ENCODE data around the gene A2M. TPM values are rescaled to one million over a fixed set of nuclear protein-coding genes. Genes with fewer than 3 reads are reported as not detected.

The A2M gene
- total RNA-seq, 1 experiment from 2014 or later: 1.9 TPM

- H3K4me3 Mint-ChIP-seq: no peak overlapping the region
- peaks cover 5% of the 10 kb centered on the region; the same call in 1 of the 2 replicates for H3K36me3 Mint-ChIP-seq
- ChIA-PET CTCF (no interaction called here), POLR2A (no interaction called here)
- peaks cover 2% of the 10 kb centered on the region; the same call in 1 of the 2 replicates for H3K4me1 Mint-ChIP-seq
- H3K27me3 Mint-ChIP-seq (ENCODE audit: low read depth): no peaks in the 10 kb centered on the region; the same call in 1 of the 2 replicates
- DNase-seq (ENCODE audit: low spot score): no peak
- no peak overlapping the region for H3K27ac Mint-ChIP-seq
- ATAC-seq: no peak
- no peak for TF ChIP-seq MLX (CRISPR knock-in tag; IDR thresholded peaks at IDR 0.05)
- no peak for TF ChIP-seq USF1 (CRISPR knock-in tag; IDR thresholded peaks at IDR 0.05)
- no peak for TF ChIP-seq ZNF425 (CRISPR knock-in tag; conservative IDR thresholded peaks at IDR 0.05)
- no peak for TF ChIP-seq USF2 (CRISPR knock-in tag; IDR thresholded peaks at IDR 0.05)
- TF ChIP-seq NFE2L1 (CRISPR knock-in tag; IDR thresholded peaks at IDR 0.05): no peak
- TF ChIP-seq FOXP1 (CRISPR knock-in tag; IDR thresholded peaks at IDR 0.05; ENCODE audit: borderline replicate concordance): no peak
- no peak for TF ChIP-seq ZNF512 (CRISPR knock-in tag; IDR thresholded peaks at IDR 0.05; ENCODE audit: borderline replicate concordance)
- TF ChIP-seq MYBL2 (CRISPR knock-in tag; IDR thresholded peaks at IDR 0.05): no peak
- TF ChIP-seq ZNF121 (CRISPR knock-in tag; IDR thresholded peaks at IDR 0.05): no peak
- TF ChIP-seq ZNF423 (CRISPR knock-in tag; IDR thresholded peaks at IDR 0.05): no peak
- no peak for TF ChIP-seq GRHL2 (CRISPR knock-in tag; IDR thresholded peaks at IDR 0.05; ENCODE audit: insufficient replicate concordance, severe bottlenecking)
- TF ChIP-seq HMGXB4 (CRISPR knock-in tag; IDR thresholded peaks at IDR 0.05): no peak
- H3K9me3 Mint-ChIP-seq: peaks cover 11% of the 10 kb centered on the region
Measured at GRCh38 chr12:9077152-9078031, 38.3 kb downstream of the A2M start.

- H3K4me1 Mint-ChIP-seq: peaks cover 2% of the 10 kb centered on the region; the same call in 1 of the 2 replicates
- POLR2A ChIA-PET: no interaction called here
- peaks cover 5% of the 10 kb centered on the region for H3K9me3 Mint-ChIP-seq
- CTCF ChIA-PET: interaction anchor here (1.4 kb wide), 1 partner anchor 12 kb away, joined by 4 read pairs; no protein-coding TSS in a partner anchor
- H3K27ac Mint-ChIP-seq: no peak overlapping the region
- H3K4me3 Mint-ChIP-seq: no peak overlapping the region
- no peak for DNase-seq (ENCODE audit: low spot score)
- no peak; the same call in 1 of the 2 replicates for ATAC-seq
- H3K36me3 Mint-ChIP-seq: 0 out of 2 replicates have a peak, but pooled peaks cover 3% of the 10 kb centered on the region
- H3K27me3 Mint-ChIP-seq (ENCODE audit: low read depth): no peaks in the 10 kb centered on the region
- TF ChIP-seq USF2 (CRISPR knock-in tag; IDR thresholded peaks at IDR 0.05): no peak
- TF ChIP-seq ZNF232 (CRISPR knock-in tag; IDR thresholded peaks at IDR 0.05): no peak
- TF ChIP-seq NR2C2 (CRISPR knock-in tag; IDR thresholded peaks at IDR 0.05): no peak
- no peak for TF ChIP-seq ZNF121 (CRISPR knock-in tag; IDR thresholded peaks at IDR 0.05)
- TF ChIP-seq ZNF396 (CRISPR knock-in tag; IDR thresholded peaks at IDR 0.05; ENCODE audit: borderline replicate concordance): no peak
- no peak for TF ChIP-seq ZNF281 (CRISPR knock-in tag; IDR thresholded peaks at IDR 0.05)
- no peak for TF ChIP-seq GTF2I (CRISPR knock-in tag; conservative IDR thresholded peaks at IDR 0.05)
- no peak for TF ChIP-seq TP53 (CRISPR knock-in tag; IDR thresholded peaks at IDR 0.05)
- TF ChIP-seq GABPB1 (CRISPR knock-in tag; IDR thresholded peaks at IDR 0.05): no peak
Measured at GRCh38 chr12:9076733-9077132, 39.0 kb downstream of the A2M start.

All from WTC11 (cell line).